DMS114 treated with DMSO at 0.1 percent for 48 hours (cell line): ENCODE results near the gene ZNF862.
"Not testable (repeated sequence)": the region's sequence is repeated elsewhere in the genome, so short reads cannot be mapped to it uniquely, and the experiment has no call there.

Source experiments
- DNase-seq: peaks from one replicate; lab custom pipeline; 2025; ENCODE audit not compliant: unreplicated experiment; lab: John Stamatoyannopoulos, UW

Gene ZNF862

DNA sequence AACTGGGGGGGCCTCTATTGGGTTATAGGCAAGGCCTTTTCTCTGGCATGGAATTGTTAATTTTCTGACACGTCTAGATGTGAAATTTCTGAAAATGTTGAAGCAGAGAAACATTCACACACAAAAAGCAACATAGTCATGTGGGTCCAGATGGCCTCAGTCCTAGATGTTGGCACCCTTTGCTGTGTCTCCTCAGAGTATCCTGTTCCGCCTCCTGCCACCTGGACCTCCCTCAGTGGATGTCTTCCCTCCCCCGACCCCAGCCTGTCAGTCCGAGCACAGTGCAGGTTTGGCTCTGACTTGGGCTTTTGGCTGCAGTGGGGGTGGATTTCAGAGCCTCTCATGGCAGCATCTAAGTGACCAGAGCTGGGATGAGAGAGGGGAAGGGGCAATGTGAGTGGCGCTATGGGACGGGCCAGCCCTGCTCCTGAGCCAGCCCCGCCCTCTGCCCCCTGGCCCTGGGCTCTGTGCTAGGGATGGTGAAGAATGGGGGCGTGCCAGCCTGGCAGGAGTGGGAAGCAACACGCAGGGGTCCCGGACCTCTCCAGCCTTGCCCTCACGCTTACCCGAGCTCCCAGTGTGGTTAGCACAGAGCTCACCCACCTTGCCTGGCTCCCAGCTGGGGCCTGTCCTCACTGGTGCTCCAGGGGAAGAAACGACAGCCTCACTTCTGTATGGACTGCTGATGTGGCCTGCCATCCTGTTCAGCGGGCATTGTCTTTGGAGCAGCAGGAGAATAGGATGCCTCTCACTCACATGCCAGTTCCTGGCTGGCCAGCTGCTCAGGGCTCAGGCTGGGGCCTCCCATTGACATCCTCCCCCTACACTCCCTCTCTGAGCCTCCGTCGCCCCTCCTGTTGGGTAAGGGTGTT, 41.8 kb downstream of the ZNF862 start:
- DNase-seq: no peak

- DNase-seq: no peak
Observed at GRCh38 chr7:149880638-149881311, 42.6 kb downstream of the ZNF862 start.

GRCh38 chr7:149881328-149882247, 43.4 kb downstream of the ZNF862 start:
- no peak for DNase-seq

DNA sequence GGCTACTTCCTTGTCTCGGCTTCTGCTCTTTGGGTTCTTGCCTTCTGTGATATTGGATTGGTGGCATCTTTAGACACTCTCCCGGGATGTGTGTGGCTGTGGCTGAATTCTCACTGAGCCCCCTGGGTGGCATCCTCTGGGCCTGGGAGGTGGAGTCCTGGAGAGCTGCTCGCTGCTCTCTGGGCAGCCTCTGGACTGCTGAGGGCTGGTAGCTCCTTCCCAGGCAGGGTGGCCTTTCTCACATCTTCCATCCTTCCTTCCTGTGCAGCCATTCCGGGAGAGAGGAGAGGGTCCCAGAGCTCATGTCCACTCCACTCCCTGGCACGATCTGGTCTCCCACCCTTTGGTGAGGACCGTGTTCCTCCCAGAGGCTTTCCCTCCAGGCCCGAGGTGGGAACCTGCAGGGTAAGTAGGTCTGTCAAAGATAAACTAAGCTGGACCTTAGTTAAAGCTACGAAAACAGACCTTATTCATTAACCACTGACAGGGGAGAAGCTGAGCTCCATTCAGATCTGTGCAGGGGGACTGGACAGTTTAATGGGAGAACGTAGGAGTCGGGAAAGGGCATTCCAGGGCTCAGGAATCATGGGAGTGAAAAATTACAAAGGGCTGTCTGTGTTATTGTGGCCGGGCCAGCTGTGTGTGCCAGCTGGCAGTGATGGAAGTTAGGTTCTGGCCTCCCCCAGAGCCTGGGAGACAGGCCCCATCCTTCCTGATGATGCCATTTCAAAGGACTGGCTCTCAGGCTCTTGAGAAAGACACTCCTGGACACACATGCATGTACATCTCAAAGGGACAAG, 44.3 kb downstream of the ZNF862 start:
- DNase-seq: no peak

DNA sequence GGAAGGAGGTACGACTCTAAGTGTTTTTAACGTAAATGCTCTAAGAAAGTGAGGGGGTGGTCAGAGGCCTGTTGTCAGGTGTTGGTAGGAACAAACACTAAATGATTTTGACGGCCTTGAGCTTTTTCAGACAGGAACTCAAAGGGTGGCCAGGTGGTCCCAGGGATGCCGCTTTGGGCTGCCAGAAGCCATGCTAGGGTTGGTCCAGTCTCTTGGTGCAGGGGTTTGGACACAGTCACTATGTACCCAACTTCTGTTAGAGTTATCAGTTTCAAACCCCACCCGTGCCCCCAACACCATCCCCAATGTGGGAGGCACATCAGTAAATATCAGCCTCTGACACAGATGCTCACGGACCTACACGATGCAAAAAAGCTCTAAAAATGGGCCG, 44.9 kb downstream of the ZNF862 start:
- no peak for DNase-seq

DNA sequence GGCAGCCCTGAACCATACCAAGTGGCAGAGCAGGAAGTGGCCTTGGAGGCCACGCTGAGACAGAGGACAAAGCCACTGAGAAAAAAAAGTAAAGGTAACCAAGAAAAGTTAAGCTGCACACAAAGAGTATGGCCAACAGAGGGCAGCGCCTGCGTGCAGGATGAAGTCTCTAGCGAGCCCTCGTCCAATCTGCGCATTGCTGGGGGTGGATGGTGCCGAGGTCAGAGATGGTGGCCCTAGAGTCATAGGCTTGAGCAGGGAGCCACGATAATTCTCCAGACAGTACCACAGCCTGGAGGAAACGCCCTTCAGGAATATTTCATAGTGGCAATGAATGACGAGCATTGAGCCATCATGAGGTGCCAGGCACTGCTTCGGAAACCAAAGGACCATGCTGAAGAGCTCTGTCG, 45.3 kb downstream of the ZNF862 start:
- peak; percentile 16 for DNase-seq

DNA sequence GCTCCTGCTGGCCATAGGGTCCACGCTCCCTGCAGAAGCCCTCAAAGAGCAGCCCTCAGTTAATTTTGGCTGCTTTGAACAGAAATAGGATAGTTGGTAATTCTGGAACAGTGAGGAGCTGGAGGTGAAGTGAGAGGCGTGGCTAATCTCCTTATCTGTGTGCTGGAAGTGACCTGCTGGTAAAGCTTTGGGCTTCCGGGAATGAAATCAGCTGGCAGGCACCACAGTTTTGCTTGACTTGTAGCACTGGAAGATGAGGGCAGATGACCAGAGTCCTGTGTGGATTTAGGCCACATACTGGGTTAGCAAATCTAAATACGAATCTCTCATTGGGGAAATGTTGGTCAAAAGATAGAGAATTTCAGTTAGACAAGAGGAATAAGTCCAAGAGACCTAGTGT, 45.8 kb downstream of the ZNF862 start:
- no peak for DNase-seq

GRCh38 chr7:149884541-149884940, 46.4 kb downstream of the ZNF862 start:
- DNase-seq: no peak

GRCh38 chr7:149885191-149886017, 47.2 kb downstream of the ZNF862 start:
- no peak for DNase-seq

DNA sequence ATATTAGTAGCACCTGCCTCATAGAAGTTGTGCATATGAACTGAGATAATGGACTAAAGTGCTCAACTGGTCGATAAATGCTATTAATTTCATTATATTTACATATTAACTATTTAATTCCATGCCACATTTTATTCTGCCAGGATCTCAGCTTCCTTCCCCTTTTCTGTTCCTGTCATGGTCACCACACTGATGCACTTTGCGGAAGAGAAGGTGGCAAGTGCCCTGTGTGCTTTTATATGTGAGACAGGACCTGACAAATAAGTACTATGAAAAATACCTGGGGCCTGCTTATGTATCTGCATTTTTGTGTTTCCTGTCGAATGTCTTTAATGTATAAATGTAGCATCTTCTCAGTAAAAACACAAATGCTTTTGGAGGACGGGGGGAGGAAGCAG, 47.8 kb downstream of the ZNF862 start:
- no peak for DNase-seq

DNA sequence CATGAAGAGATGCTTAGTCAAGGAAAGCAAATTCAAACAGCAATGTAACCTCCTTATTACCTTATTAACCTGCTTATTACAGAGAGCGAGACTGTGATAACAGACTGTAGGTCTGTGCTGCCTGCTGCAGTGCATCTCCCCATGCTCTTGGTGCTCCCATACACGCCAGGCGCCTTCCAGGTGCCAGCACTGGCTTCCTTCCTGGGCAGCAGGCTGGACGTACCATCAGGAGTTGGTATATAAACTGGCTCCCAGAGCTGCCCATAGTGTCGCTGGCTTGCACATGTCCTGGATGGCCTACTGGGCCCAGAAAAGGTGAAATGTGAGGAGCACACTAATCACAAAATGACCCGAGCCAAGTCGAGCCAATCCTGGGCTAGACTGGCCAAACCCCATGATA, 49.1 kb downstream of the ZNF862 start:
- DNase-seq: no peak

DNA sequence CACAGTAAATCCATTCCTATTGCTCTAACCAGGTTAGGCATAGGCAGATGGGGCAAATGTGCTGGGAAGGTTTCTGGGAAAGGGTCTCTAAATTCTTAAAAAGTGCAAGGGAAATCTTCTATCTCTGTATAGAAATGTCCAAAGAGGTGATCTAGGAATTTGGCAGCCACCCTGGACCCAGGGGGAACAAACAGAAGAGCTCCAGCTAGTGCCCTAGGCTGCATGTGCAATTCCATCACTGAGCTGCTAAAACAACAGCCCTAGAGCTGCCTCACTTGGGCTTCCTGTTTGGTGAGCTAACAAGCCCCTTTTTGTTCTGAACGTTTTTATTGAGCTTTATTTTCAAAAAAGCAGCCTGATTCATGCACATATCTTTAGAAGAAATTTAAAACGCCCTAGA, 52.5 kb downstream of the ZNF862 start:
- DNase-seq: not testable (repeated sequence)

DNA sequence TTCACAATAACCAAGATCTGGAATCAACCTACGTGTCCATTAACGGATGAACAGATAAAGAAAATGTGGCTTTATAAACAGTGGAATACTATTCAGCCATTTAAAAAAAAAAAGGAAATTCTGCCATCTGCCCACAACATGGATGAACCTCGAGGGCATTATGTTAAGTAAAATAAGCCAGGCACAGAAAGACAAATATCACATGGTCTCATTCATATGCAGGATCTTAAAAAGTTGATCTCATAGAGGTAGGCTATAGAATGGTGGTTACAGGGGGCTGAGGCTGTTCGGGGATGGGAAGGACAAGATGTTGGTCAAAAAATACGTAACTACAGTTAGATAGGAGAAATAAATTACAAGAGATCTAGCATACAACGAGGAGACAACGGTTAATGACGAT, 56.8 kb downstream of the ZNF862 start:
- DNase-seq: not testable (repeated sequence)

GRCh38 chr7:149907776-149908376, 69.7 kb downstream of the ZNF862 start:
- DNase-seq: not testable (repeated sequence)

DNA sequence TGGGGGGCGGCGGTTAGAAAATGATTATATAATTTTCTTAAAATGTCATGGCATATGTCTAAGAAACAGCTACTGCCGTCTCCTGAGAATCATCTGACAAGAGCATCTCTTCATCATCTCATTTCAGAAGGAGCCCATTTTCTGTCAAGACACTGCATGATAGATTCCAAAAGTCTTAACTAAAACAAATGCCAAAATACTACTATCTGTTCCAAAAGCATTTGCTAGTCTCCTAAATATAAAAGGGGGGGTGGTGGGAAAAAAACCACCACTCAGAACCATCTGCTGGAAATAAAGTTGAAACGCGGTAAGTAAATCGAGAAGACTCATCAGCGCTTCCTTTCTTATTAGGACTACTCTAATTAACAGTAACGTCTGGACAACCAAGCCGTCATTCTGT, 72.0 kb downstream of the ZNF862 start:
- not testable (repeated sequence) for DNase-seq

GRCh38 chr7:149912126-149912525, 74.0 kb downstream of the ZNF862 start:
- not testable (repeated sequence) for DNase-seq
